Ascending aorta (tissue), 2 donors: ENCODE measurements around the gene NSD2. TPM values are rescaled to one million over a fixed set of nuclear protein-coding genes. Genes with fewer than 3 reads are reported as not detected.
A peak's percentile ranks its signal among the peaks of the same experiment; 100 is the strongest.

Source experiments
- DNase-seq, 2 donors: peaks; one replicate each; pipeline ENCODE4 v3.0.0-alpha.2; 2019; ENCODE audit warnings: low spot score in 2 of 2
- H3K27ac ChIP-seq, 2 donors: fragments of 200-600 bp; sonication (generic); one replicate each; pipeline ENCODE4 v1.5.1; 2016 to 2017; ENCODE audit warnings: mild to moderate bottlenecking in 1 of 2
- H3K27me3 ChIP-seq: fragments of 200-600 bp; sonication (generic); one replicate; pipeline ENCODE4 v1.5.1; 2017
- H3K36me3 ChIP-seq, 2 donors: fragments of 200-600 bp; sonication (generic); one replicate each; pipeline ENCODE4 v1.5.1; 2016
- H3K4me1 ChIP-seq, 2 donors: fragments of 200-600 bp; sonication (generic); one replicate each; pipeline ENCODE4 v1.5.1; 2016 to 2017; ENCODE audit warnings: mild to moderate bottlenecking in 1 of 2
- H3K4me3 ChIP-seq, 2 donors: fragments of 200-600 bp; sonication (generic); one replicate each; pipeline ENCODE4 v1.5.1; 2016 to 2017; ENCODE audit warnings: mild to moderate bottlenecking in 1 of 2
- H3K9me3 ChIP-seq, 2 donors: fragments of 200-600 bp; sonication (generic); one replicate each; pipeline ENCODE4 v1.5.1; 2016
- CTCF ChIP-seq, 3 experiments: fragments of 200-600 bp in 2 of 3; fragments of 450-650 bp in 1 of 3; sonication (generic) in 2 of 3; IDR thresholded peaks; one replicate each; pipeline ENCODE4 v1.5.1; 2016 to 2019; ENCODE audit warnings: antibody characterized with exemption in 3 of 3, mild to moderate bottlenecking in 1 of 3, moderate library complexity in 1 of 3
- intact Hi-C: fragments of 100-400 bp; cut with DNase I; formaldehyde crosslinking; loops from one replicate; pipeline ENCODE4 v1.15.1; 2023
- total RNA-seq: library from RNA; depleted of rRNA; stranded (reverse); fragments of >200 nt; gene quantifications from one replicate; pipeline ENCODE4 v1.1.0, GENCODE V29; 2016

The NSD2 gene
- total RNA-seq, 1 donor from 2014 or later: 19.9 TPM

- no peak overlapping the region for H3K27ac ChIP-seq
- H3K4me3 ChIP-seq: no peak overlapping the region
- peak in 1 of 2 donors; percentile 58 for DNase-seq
- H3K27me3 ChIP-seq: no peaks in the 10 kb centered on the region
- H3K4me1 ChIP-seq: no peaks in the 10 kb centered on the region
- intact Hi-C loops: no loop called here
- TF ChIP-seq CTCF (IDR thresholded peaks at IDR 0.05): no peak
- no peaks in the 10 kb centered on the region for H3K9me3 ChIP-seq
- H3K36me3 ChIP-seq: peaks cover 76 to 99% of the 10 kb centered on the region in 2 donors
Measured at GRCh38 chr4:1985780-1986577, 114.8 kb downstream of the NSD2 start.

GRCh38 chr4:1986578-1987210 is 115.5 kb downstream of the NSD2 start:
- peaks cover 75 to 96% of the 10 kb centered on the region in 2 donors for H3K36me3 ChIP-seq
- no peaks in the 10 kb centered on the region for H3K27me3 ChIP-seq

GRCh38 chr4:1987296-1987695 is 116.1 kb downstream of the NSD2 start:
- H3K27ac ChIP-seq: no peak overlapping the region
- no peak for TF ChIP-seq CTCF (IDR thresholded peaks at IDR 0.05)
- no peaks in the 10 kb centered on the region for H3K27me3 ChIP-seq
- no peaks in the 10 kb centered on the region for H3K4me1 ChIP-seq
- H3K4me3 ChIP-seq: no peak overlapping the region
- peak in 1 of 2 donors; percentile 46 for DNase-seq
- H3K9me3 ChIP-seq: no peaks in the 10 kb centered on the region
- peaks cover 73 to 90% of the 10 kb centered on the region in 2 donors for H3K36me3 ChIP-seq
- intact Hi-C loops: no loop called here

More at GRCh38 chr4:1986578-1987210, 115.5 kb downstream of the NSD2 start:
- H3K4me3 ChIP-seq: no peak overlapping the region
- no peak for TF ChIP-seq CTCF (IDR thresholded peaks at IDR 0.05)
- no peak overlapping the region for H3K27ac ChIP-seq
- H3K4me1 ChIP-seq: no peaks in the 10 kb centered on the region
- peak in 1 of 2 donors; percentile 30 for DNase-seq
- intact Hi-C loops: no loop called here
- H3K9me3 ChIP-seq: no peaks in the 10 kb centered on the region

GRCh38 chr4:1987721-1988326 is 116.6 kb downstream of the NSD2 start:
- Histone ChIP-seq H3K27ac (no peak overlapping the region), H3K27me3 (no peaks in the 10 kb centered on the region), H3K36me3 (peaks cover 68 to 85% of the 10 kb centered on the region in 2 donors), H3K4me3 (no peak overlapping the region), H3K9me3 (no peaks in the 10 kb centered on the region), H3K4me1 (no peaks in the 10 kb centered on the region)
- peak in 1 of 2 donors; percentile 52 for DNase-seq
- intact Hi-C loops: no loop called here
- TF ChIP-seq CTCF (IDR thresholded peaks at IDR 0.05): no peak

GRCh38 chr4:1988327-1988724 is 117.1 kb downstream of the NSD2 start:
- Histone ChIP-seq H3K4me3 (no peak overlapping the region), H3K27ac (no peak overlapping the region), H3K36me3 (peaks cover 64 to 81% of the 10 kb centered on the region in 2 donors), H3K9me3 (no peaks in the 10 kb centered on the region), H3K4me1 (no peaks in the 10 kb centered on the region), H3K27me3 (no peaks in the 10 kb centered on the region)
- intact Hi-C loops: no loop called here
- no peak for TF ChIP-seq CTCF (IDR thresholded peaks at IDR 0.05)
- no peak for DNase-seq
